GM21528 (cell line): ENCODE data around the gene PELI3.
"Not testable (repeated sequence)": the region's sequence is repeated elsewhere in the genome, so short reads cannot be mapped to it uniquely, and the experiment has no call there.

Experiments
- ATAC-seq: cut with Tn5 transposase; IDR thresholded peaks from one replicate; pipeline ENCODE4 v1.9.1; 2021; ENCODE audit warnings: mild to moderate bottlenecking, moderate library complexity; ENCODE audit not compliant: unreplicated experiment, low FRiP score

PELI3 gene

GRCh38 chr11:66443602-66444001 lies 23.1 kb upstream of the PELI3 start:
- no peak for ATAC-seq

- no peak for ATAC-seq
These were observed 19.7 kb upstream of the PELI3 start for GRCh38 chr11:66447012-66447411.

GRCh38 chr11:66448523-66448922 lies 18.2 kb upstream of the PELI3 start:
- no peak for ATAC-seq

- ATAC-seq: no peak
These were observed 16.1 kb upstream of the PELI3 start for GRCh38 chr11:66450560-66450959.

- no peak for ATAC-seq
These were observed 15.0 kb upstream of the PELI3 start for GRCh38 chr11:66451663-66452062.

GRCh38 chr11:66454247-66454646 lies 12.5 kb upstream of the PELI3 start:
- ATAC-seq: no peak

GRCh38 chr11:66454828-66455227 lies 11.9 kb upstream of the PELI3 start:
- no peak for ATAC-seq

- no peak for ATAC-seq
These were observed 8.9 kb upstream of the PELI3 start for GRCh38 chr11:66457826-66458225.

GRCh38 chr11:66459138-66459778 lies 7.4 kb upstream of the PELI3 start:
- ATAC-seq: no peak

GRCh38 chr11:66462010-66462409 lies 4.7 kb upstream of the PELI3 start:
- ATAC-seq: no peak

GRCh38 chr11:66462911-66463310 lies 3.8 kb upstream of the PELI3 start:
- ATAC-seq: no peak

GRCh38 chr11:66464116-66464515 lies 2.6 kb upstream of the PELI3 start:
- ATAC-seq: not testable (repeated sequence)

- ATAC-seq: no peak
These were observed 1.8 kb upstream of the PELI3 start for GRCh38 chr11:66464916-66465315.

GRCh38 chr11:66465373-66466224 lies 1.1 kb upstream of the PELI3 start:
- no peak for ATAC-seq

GRCh38 chr11:66467034-66467659 lies 442 bp downstream of the PELI3 start:
- ATAC-seq: peak; percentile 28

- ATAC-seq: no peak
These were observed 1.1 kb downstream of the PELI3 start for GRCh38 chr11:66467756-66468155.

- no peak for ATAC-seq
These were observed 2.0 kb downstream of the PELI3 start for GRCh38 chr11:66468691-66469090.

GRCh38 chr11:66469441-66469840 lies 2.7 kb downstream of the PELI3 start:
- no peak for ATAC-seq

- ATAC-seq: no peak
These were observed 3.3 kb downstream of the PELI3 start for GRCh38 chr11:66470015-66470414.

GRCh38 chr11:66471142-66471541 lies 4.4 kb downstream of the PELI3 start:
- no peak for ATAC-seq

GRCh38 chr11:66472054-66472453 lies 5.3 kb downstream of the PELI3 start:
- no peak for ATAC-seq

- no peak for ATAC-seq
These were observed 6.5 kb downstream of the PELI3 start for GRCh38 chr11:66473167-66473566.
